Measurements from ENCODE around the gene SGSM1.

The SGSM1 gene

GRCh38 chr22:24776525-24776924 lies 29.5 kb upstream of the SGSM1 start:
- no peak for DNase-seq (ENCODE audit: low read depth)
- TF ChIP-seq POLR2A (IDR thresholded peaks at IDR 0.05; ENCODE audit: extremely low read depth, insufficient read length) = no peak
- no peak for TF ChIP-seq CTCF (IDR thresholded peaks at IDR 0.05; ENCODE audit: low read depth, low read length)
- TF ChIP-seq, protein P1, sequence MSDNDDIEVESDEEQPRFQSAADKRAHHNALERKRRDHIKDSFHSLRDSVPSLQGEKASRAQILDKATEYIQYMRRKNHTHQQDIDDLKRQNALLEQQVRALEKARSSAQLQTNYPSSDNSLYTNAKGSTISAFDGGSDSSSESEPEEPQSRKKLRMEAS (IDR thresholded peaks at IDR 0.05; ENCODE audit: low read depth, low read length) = no peak
- TF ChIP-seq MYC (IDR thresholded peaks at IDR 0.05; ENCODE audit: low read depth, low read length) = no peak
- H3K4me3 ChIP-seq (ENCODE audit: low read depth, low read length) = no peak overlapping the region

GRCh38 chr22:24789516-24789915 lies 16.5 kb upstream of the SGSM1 start:
- H3K4me3 ChIP-seq (ENCODE audit: low read depth, low read length) = no peak overlapping the region
- TF ChIP-seq CTCF (IDR thresholded peaks at IDR 0.05; ENCODE audit: low read depth, low read length) (no peak), POLR2A (IDR thresholded peaks at IDR 0.05; ENCODE audit: extremely low read depth, insufficient read length) (no peak), MYC (IDR thresholded peaks at IDR 0.05; ENCODE audit: low read depth, low read length) (no peak)
- TF ChIP-seq, protein P1 (IDR thresholded peaks at IDR 0.05; ENCODE audit: low read depth, low read length) = no peak
- no peak for DNase-seq (ENCODE audit: low read depth)

- TF ChIP-seq POLR2A (IDR thresholded peaks at IDR 0.05; ENCODE audit: extremely low read depth, insufficient read length) (no peak), CTCF (IDR thresholded peaks at IDR 0.05; ENCODE audit: low read depth, low read length) (no peak), MYC (IDR thresholded peaks at IDR 0.05; ENCODE audit: low read depth, low read length) (no peak)
- TF ChIP-seq, protein P1 (IDR thresholded peaks at IDR 0.05; ENCODE audit: low read depth, low read length) = no peak
- no peak overlapping the region for H3K4me3 ChIP-seq (ENCODE audit: low read depth, low read length)
These were observed 14.6 kb upstream of the SGSM1 start for GRCh38 chr22:24791362-24791761.

DNA sequence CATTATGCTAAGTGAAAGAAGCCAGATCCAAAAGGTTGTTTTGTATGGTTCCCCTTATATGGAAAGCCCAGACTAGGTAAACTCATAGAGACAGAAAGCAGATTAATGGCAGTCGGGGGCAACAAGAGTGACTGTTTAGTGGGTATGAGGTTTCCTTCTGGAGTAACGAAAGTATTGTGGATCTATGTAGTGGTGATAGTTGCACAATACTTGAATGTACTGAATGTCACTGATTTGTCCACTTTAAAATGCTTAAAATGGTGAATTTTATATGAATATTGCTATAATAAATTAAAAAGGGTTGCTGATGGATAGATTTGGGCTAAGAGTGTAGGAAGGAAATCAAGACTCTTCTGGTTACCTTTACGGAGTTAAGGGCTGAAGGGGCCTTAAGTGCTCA lies 10.0 kb upstream of the SGSM1 start:
- H3K4me3 ChIP-seq (ENCODE audit: low read depth, low read length) = no peak overlapping the region
- TF ChIP-seq CTCF (IDR thresholded peaks at IDR 0.05; ENCODE audit: low read depth, low read length) = no peak
- TF ChIP-seq MYC (IDR thresholded peaks at IDR 0.05; ENCODE audit: low read depth, low read length) = no peak
- TF ChIP-seq POLR2A (IDR thresholded peaks at IDR 0.05; ENCODE audit: extremely low read depth, insufficient read length) = no peak
- no peak for DNase-seq (ENCODE audit: low read depth)

More at GRCh38 chr22:24791362-24791761, 14.6 kb upstream of the SGSM1 start:
- DNase-seq (ENCODE audit: low read depth) = no peak

GRCh38 chr22:24796860-24797259 lies 9.2 kb upstream of the SGSM1 start:
- no peak for TF ChIP-seq MYC (IDR thresholded peaks at IDR 0.05; ENCODE audit: low read depth, low read length)
- no peak for TF ChIP-seq POLR2A (IDR thresholded peaks at IDR 0.05; ENCODE audit: extremely low read depth, insufficient read length)
- TF ChIP-seq CTCF (IDR thresholded peaks at IDR 0.05; ENCODE audit: low read depth, low read length) = no peak
- TF ChIP-seq, protein P1 (IDR thresholded peaks at IDR 0.05; ENCODE audit: low read depth, low read length) = no peak
- H3K4me3 ChIP-seq (ENCODE audit: low read depth, low read length) = no peak overlapping the region
- no peak for DNase-seq (ENCODE audit: low read depth)

DNA sequence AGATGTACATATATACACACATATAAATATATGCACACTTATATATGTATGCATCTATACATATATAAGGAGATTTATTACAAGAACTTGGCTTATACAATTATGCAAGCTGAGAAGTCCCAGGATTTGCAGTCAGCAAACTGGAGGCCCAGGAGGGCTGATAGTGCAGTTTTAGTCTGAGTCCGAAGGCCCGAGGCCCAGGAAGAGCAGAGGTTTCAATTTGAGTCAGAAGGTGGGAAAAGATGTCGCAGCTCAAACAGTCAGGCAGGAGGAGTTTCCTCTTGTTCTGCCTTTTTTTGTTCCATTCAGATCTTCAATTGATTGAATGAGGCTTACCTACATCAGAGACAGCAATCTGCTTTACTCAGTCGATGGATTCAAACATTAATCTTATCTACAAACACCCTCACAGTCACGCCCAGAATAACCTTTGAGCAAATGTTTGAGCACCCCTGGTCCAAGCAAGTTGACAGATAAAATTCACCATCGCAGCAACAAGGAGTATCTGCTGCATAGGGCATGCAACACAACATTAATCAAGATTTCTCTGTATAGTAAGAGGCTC lies 4.0 kb upstream of the SGSM1 start:
- TF ChIP-seq CTCF (IDR thresholded peaks at IDR 0.05; ENCODE audit: low read depth, low read length) = no peak
- TF ChIP-seq POLR2A (IDR thresholded peaks at IDR 0.05; ENCODE audit: extremely low read depth, insufficient read length) = no peak
- TF ChIP-seq, protein P1 (IDR thresholded peaks at IDR 0.05; ENCODE audit: low read depth, low read length) = no peak
- TF ChIP-seq MYC (IDR thresholded peaks at IDR 0.05; ENCODE audit: low read depth, low read length) = no peak
- no peak for DNase-seq (ENCODE audit: low read depth)
- H3K4me3 ChIP-seq (ENCODE audit: low read depth, low read length) = no peak overlapping the region

All from NB4 (cell line).